MM.1S (cell line): Measurements from ENCODE around the gene IER5.
A peak's percentile ranks its signal among the peaks of the same experiment; 100 is the strongest.

ENCODE experiments used
- DNase-seq: peaks from one replicate; pipeline ENCODE4 v3.0.0-alpha.2; 2015
- H2AFZ ChIP-seq: fragments of 300-600 bp; sonication (generic); 2 replicates; pipeline ENCODE4 v1.6.0; 2016; ENCODE audit warnings: antibody characterized with exemption, low read length
- H3F3A ChIP-seq: fragments of 300-600 bp; sonication (generic); 2 replicates; pipeline ENCODE4 v1.6.1; 2016; ENCODE audit warnings: mild to moderate bottlenecking, antibody characterized with exemption, low read length, moderate library complexity, mixed read lengths; ENCODE audit not compliant: insufficient read depth
- H3K27ac ChIP-seq: fragments of 300-600 bp; sonication (generic); 2 replicates; pipeline ENCODE4 v1.5.1; 2016; ENCODE audit warnings: mild to moderate bottlenecking, low read length
- H3K27me3 ChIP-seq: fragments of 300-600 bp; sonication (generic); replicated peaks from 2 replicates; pipeline ENCODE4 v1.6.0; 2016; ENCODE audit warnings: low read length; ENCODE audit not compliant: insufficient read depth
- H3K36me3 ChIP-seq: fragments of 300-600 bp; sonication (generic); replicated peaks from 2 replicates; pipeline ENCODE4 v1.6.1; 2016; ENCODE audit warnings: mild to moderate bottlenecking, low read length, mixed read lengths; ENCODE audit not compliant: insufficient read depth
- H3K4me1 ChIP-seq: fragments of 300-600 bp; sonication (generic); 2 replicates; pipeline ENCODE4 v1.6.1; 2016; ENCODE audit warnings: low read length, mixed read lengths
- H3K4me2 ChIP-seq: fragments of 300-600 bp; sonication (generic); 2 replicates; pipeline ENCODE4 v1.6.0; 2016; ENCODE audit warnings: low read depth, low read length
- H3K4me3 ChIP-seq: fragments of 300-600 bp; sonication (generic); 2 replicates; pipeline ENCODE4 v1.5.1; 2016; ENCODE audit warnings: low read length, mixed read lengths
- H3K79me2 ChIP-seq: fragments of 300-600 bp; sonication (generic); 2 replicates; pipeline ENCODE4 v1.6.1; 2016; ENCODE audit warnings: mixed run types, low read length, mixed read lengths
- H3K9ac ChIP-seq: fragments of 300-600 bp; sonication (generic); 2 replicates; pipeline ENCODE4 v1.6.1; 2016; ENCODE audit warnings: low read length, mixed read lengths
- H3K9me2 ChIP-seq: fragments of 300-600 bp; sonication (generic); replicated peaks from 2 replicates; pipeline ENCODE4 v1.6.1; 2016; ENCODE audit warnings: mild to moderate bottlenecking, low read length, mixed read lengths; ENCODE audit not compliant: insufficient read depth
- H3K9me3 ChIP-seq: fragments of 300-600 bp; sonication (generic); replicated peaks from 2 replicates; pipeline ENCODE4 v1.6.1; 2016; ENCODE audit warnings: mild to moderate bottlenecking, low read length, mixed read lengths; ENCODE audit not compliant: insufficient read depth
- H4K20me1 ChIP-seq: fragments of 300-600 bp; sonication (generic); 2 replicates; pipeline ENCODE4 v1.6.1; 2016; ENCODE audit warnings: mild to moderate bottlenecking, low read length, moderate library complexity, mixed read lengths; ENCODE audit not compliant: insufficient read depth
- CTCF ChIP-seq: fragments of 300-600 bp; sonication (generic); IDR thresholded peaks from 2 replicates; pipeline ENCODE4 v1.5.1; 2016; ENCODE audit warnings: antibody characterized with exemption, low read length, mixed read lengths
- EZH2 ChIP-seq: fragments of 300-600 bp; sonication (generic); optimal IDR thresholded peaks from 2 replicates; pipeline ENCODE3; 2017; ENCODE audit warnings: low read depth, mild to moderate bottlenecking, antibody characterized with exemption, low read length, mixed read lengths
- EZH2phosphoT487 ChIP-seq: fragments of 300-600 bp; sonication (generic); IDR thresholded peaks from 2 replicates; pipeline ENCODE4 v1.6.1; 2018; ENCODE audit warnings: antibody characterized with exemption, low read length

Gene IER5

GRCh38 chr1:181090641-181091126 lies 2.2 kb downstream of the IER5 start:
- H3K4me1 ChIP-seq, result peaks cover 20% of the 10 kb centered on the region
- H3K27ac ChIP-seq, result peak overlapping the region; percentile 77; the same call in 1 of the 2 replicates
- TF ChIP-seq CTCF, result no peak
- H3K9me3 ChIP-seq, result no peaks in the 10 kb centered on the region
- DNase-seq, result peak; percentile 42
- peaks cover 15% of the 10 kb centered on the region for H3F3A ChIP-seq
- H3K9me2 ChIP-seq, result no peaks in the 10 kb centered on the region
- peak overlapping the region; percentile 79; the same call in 1 of the 2 replicates for H3K9ac ChIP-seq
- no peaks in the 10 kb centered on the region for H3K27me3 ChIP-seq
- H4K20me1 ChIP-seq, result 0 out of 2 replicates have a peak, but pooled peaks cover 7% of the 10 kb centered on the region
- H3K4me3 ChIP-seq, result peak overlapping the region; percentile 94
- H3K4me2 ChIP-seq, result peak overlapping the region; percentile 88
- 0 out of 2 replicates have a peak overlapping the region, but pooled peaks have one; percentile 53 for H2AFZ ChIP-seq
- peaks cover 45% of the 10 kb centered on the region for H3K79me2 ChIP-seq
- no peaks in the 10 kb centered on the region for H3K36me3 ChIP-seq

DNA sequence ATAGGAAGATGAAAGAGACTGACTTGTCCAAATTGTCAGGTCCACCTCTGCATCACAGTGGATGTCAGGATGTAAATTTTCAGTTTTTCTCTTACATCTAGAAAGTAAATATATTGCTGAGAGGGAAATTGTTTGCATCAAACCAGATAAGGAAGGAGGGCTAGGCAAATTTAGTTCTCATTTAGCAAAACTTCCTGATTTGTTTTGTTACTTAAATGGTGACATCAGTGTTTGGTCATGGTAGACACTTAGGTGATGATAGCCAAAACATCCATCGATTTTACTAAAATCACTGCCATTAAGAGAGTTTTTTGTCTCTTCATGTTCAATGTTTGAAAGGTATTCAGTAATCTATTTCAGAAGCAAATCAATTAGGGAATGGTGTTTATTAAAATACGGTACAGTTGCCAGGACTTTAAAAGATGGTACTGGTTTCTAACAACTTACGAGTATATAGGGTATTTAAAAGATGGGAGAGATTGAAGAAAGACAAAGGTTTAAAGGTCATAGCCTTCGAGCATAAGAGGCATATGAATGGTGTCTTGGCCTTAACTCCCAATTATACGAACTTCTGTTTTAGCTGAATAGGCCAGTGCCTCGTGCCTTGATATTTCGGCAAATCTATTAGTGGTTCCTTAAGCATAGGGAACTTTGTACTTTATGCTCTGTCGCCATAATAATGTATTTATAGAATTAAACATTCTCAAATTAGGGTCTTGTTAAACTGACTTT lies 3.0 kb downstream of the IER5 start:
- Histone ChIP-seq H3F3A (peaks cover 15% of the 10 kb centered on the region), H3K36me3 (no peaks in the 10 kb centered on the region), H3K27me3 (no peaks in the 10 kb centered on the region), H2AFZ (no peak overlapping the region), H3K9me2 (no peaks in the 10 kb centered on the region), H3K4me3 (peak overlapping the region; percentile 94), H3K4me1 (peaks cover 20% of the 10 kb centered on the region), H3K79me2 (peaks cover 45% of the 10 kb centered on the region), H3K4me2 (peak overlapping the region; percentile 88), H4K20me1 (0 out of 2 replicates have a peak, but pooled peaks cover 7% of the 10 kb centered on the region), H3K27ac (no peak overlapping the region), H3K9ac (peak overlapping the region; percentile 79; the same call in 1 of the 2 replicates), H3K9me3 (no peaks in the 10 kb centered on the region)
- TF ChIP-seq EZH2 (no peak), EZH2phosphoT487 (no peak)
- DNase-seq, result no peak

GRCh38 chr1:181092056-181092455 lies 3.6 kb downstream of the IER5 start:
- H3K36me3 ChIP-seq, result no peaks in the 10 kb centered on the region
- no peak for TF ChIP-seq EZH2phosphoT487
- H3K27ac ChIP-seq, result no peak overlapping the region
- peaks cover 20% of the 10 kb centered on the region for H3K4me1 ChIP-seq
- H3F3A ChIP-seq, result peaks cover 15% of the 10 kb centered on the region
- no peak overlapping the region for H3K4me3 ChIP-seq
- no peaks in the 10 kb centered on the region for H3K9me3 ChIP-seq
- DNase-seq, result no peak
- no peak overlapping the region for H2AFZ ChIP-seq
- no peaks in the 10 kb centered on the region for H3K27me3 ChIP-seq
- H4K20me1 ChIP-seq, result 0 out of 2 replicates have a peak, but pooled peaks cover 7% of the 10 kb centered on the region
- H3K79me2 ChIP-seq, result peaks cover 45% of the 10 kb centered on the region
- peak overlapping the region; percentile 88; the same call in 1 of the 2 replicates for H3K4me2 ChIP-seq
- H3K9ac ChIP-seq, result no peak overlapping the region
- no peaks in the 10 kb centered on the region for H3K9me2 ChIP-seq

GRCh38 chr1:181092883-181093458 lies 4.5 kb downstream of the IER5 start:
- TF ChIP-seq CTCF, result no peak
- no peak for TF ChIP-seq EZH2phosphoT487
- no peak for TF ChIP-seq EZH2
- Histone ChIP-seq H3K4me2 (no peak overlapping the region), H3K79me2 (peaks cover 45% of the 10 kb centered on the region), H4K20me1 (0 out of 2 replicates have a peak, but pooled peaks cover 7% of the 10 kb centered on the region), H3K36me3 (no peaks in the 10 kb centered on the region), H2AFZ (no peak overlapping the region), H3K4me3 (no peak overlapping the region), H3K9ac (no peak overlapping the region), H3F3A (peaks cover 15% of the 10 kb centered on the region), H3K4me1 (peaks cover 16% of the 10 kb centered on the region), H3K9me2 (no peaks in the 10 kb centered on the region), H3K27me3 (no peaks in the 10 kb centered on the region), H3K9me3 (no peaks in the 10 kb centered on the region), H3K27ac (no peak overlapping the region)
- no peak for DNase-seq
